ENCODE data around the gene CHMP4A.

CHMP4A gene

GRCh38 chr14:24194873-24195185 lies 18.5 kb downstream of the CHMP4A start:
- no peak for DNase-seq (ENCODE audit: low read depth)

- DNase-seq (ENCODE audit: low read depth): no peak
These were observed 19.0 kb downstream of the CHMP4A start for GRCh38 chr14:24194186-24194872.

GRCh38 chr14:24192933-24193332 lies 20.4 kb downstream of the CHMP4A start:
- no peak for DNase-seq (ENCODE audit: low read depth)

GRCh38 chr14:24190416-24190815 lies 22.9 kb downstream of the CHMP4A start:
- no peak for DNase-seq (ENCODE audit: low read depth)

- DNase-seq (ENCODE audit: low read depth): no peak
These were observed 23.8 kb downstream of the CHMP4A start for GRCh38 chr14:24189460-24189859.

GRCh38 chr14:24189059-24189375 lies 24.3 kb downstream of the CHMP4A start:
- DNase-seq (ENCODE audit: low read depth): no peak

GRCh38 chr14:24188251-24189058 lies 24.8 kb downstream of the CHMP4A start, which contains the start of gene IPO4:
TSS of gene IPO4 (minus strand) at chr14:24188816. CDS start at chr14:24188787, 29 bp downstream.
- peak; percentile 94 for DNase-seq (ENCODE audit: low read depth)

GRCh38 chr14:24187539-24187915 lies 25.8 kb downstream of the CHMP4A start:
- no peak for DNase-seq (ENCODE audit: low read depth)

GRCh38 chr14:24186831-24187538 lies 26.3 kb downstream of the CHMP4A start:
- DNase-seq (ENCODE audit: low read depth): no peak

- no peak for DNase-seq (ENCODE audit: low read depth)
These were observed 27.5 kb downstream of the CHMP4A start for GRCh38 chr14:24185741-24186140.

GRCh38 chr14:24185026-24185425 lies 28.3 kb downstream of the CHMP4A start:
- no peak for DNase-seq (ENCODE audit: low read depth)

GRCh38 chr14:24184104-24184970 lies 29.0 kb downstream of the CHMP4A start:
- no peak for DNase-seq (ENCODE audit: low read depth)

- no peak for DNase-seq (ENCODE audit: low read depth)
These were observed 30.2 kb downstream of the CHMP4A start for GRCh38 chr14:24183014-24183481.

GRCh38 chr14:24182110-24182882 lies 31.0 kb downstream of the CHMP4A start:
- DNase-seq (ENCODE audit: low read depth): no peak

GRCh38 chr14:24181371-24182077 lies 31.8 kb downstream of the CHMP4A start:
- DNase-seq (ENCODE audit: low read depth): no peak

- peak; percentile 77 for DNase-seq (ENCODE audit: low read depth)
These were observed 33.1 kb downstream of the CHMP4A start for GRCh38 chr14:24179961-24180796.

- no peak for DNase-seq (ENCODE audit: low read depth)
These were observed 33.9 kb downstream of the CHMP4A start for GRCh38 chr14:24179294-24179960.

- DNase-seq (ENCODE audit: low read depth): no peak
These were observed 34.7 kb downstream of the CHMP4A start for GRCh38 chr14:24178399-24179178.

All from GM04504 (cell line).